Activated T-cell treated with anti-CD3 and anti-CD28 coated beads, Interleukin-2, amount 50 U/mL, for 24 hours (primary cell): ENCODE measurements around the gene KRTAP29-1.
"Not testable (repeated sequence)": the region's sequence is repeated elsewhere in the genome, so short reads cannot be mapped to it uniquely, and the experiment has no call there.

ENCODE experiments used
- DNase-seq: peaks from one replicate; pipeline ENCODE4 v3.0.0-alpha.2; 2020
- H3K27ac Mint-ChIP-seq: 2 replicates; pipeline ENCODE4 v1.8.0; 2020; ENCODE audit warnings: mild to moderate bottlenecking, mixed read lengths
- H3K27me3 Mint-ChIP-seq: 2 replicates; pipeline ENCODE4 v1.8.0; 2020; ENCODE audit warnings: mixed read lengths
- H3K36me3 Mint-ChIP-seq: 2 replicates; pipeline ENCODE4 v1.8.0; 2020; ENCODE audit warnings: low read depth, mixed read lengths
- H3K4me1 Mint-ChIP-seq: 2 replicates; pipeline ENCODE4 v1.8.0; 2020; ENCODE audit warnings: low read depth, mixed read lengths
- H3K4me3 Mint-ChIP-seq: 2 replicates; pipeline ENCODE4 v1.8.0; 2020; ENCODE audit warnings: mild to moderate bottlenecking, moderate library complexity, mixed read lengths
- H3K9me3 Mint-ChIP-seq: 2 replicates; pipeline ENCODE4 v1.8.0; 2020; ENCODE audit warnings: mixed read lengths

KRTAP29-1 gene

DNA sequence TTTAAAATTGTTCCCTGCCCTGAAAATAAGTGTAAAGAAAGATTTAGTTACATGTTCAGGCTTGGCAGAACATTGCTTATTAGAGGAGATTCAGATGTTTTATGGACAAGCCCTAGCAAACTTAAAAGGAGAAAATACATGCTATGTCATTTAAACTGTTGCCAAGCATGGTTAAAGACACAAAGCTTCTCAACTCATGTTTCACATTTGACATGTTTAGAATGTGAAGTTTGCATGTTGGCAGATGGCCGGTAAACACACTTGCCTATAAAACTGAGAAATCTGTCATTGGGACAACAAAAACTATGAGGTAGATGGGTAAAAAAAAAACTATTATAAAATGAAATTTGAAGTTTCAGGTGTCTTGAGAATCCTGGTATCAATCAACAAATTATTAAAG is 5.8 kb downstream of the KRTAP29-1 start:
- Mint-ChIP-seq H3K4me3 (no peak overlapping the region), H3K4me1 (peaks cover 6% of the 10 kb centered on the region), H3K27ac (no peak overlapping the region), H3K36me3 (no peaks in the 10 kb centered on the region), H3K9me3 (peaks cover 10% of the 10 kb centered on the region), H3K27me3 (no peaks in the 10 kb centered on the region)
- DNase-seq: no peak

DNA sequence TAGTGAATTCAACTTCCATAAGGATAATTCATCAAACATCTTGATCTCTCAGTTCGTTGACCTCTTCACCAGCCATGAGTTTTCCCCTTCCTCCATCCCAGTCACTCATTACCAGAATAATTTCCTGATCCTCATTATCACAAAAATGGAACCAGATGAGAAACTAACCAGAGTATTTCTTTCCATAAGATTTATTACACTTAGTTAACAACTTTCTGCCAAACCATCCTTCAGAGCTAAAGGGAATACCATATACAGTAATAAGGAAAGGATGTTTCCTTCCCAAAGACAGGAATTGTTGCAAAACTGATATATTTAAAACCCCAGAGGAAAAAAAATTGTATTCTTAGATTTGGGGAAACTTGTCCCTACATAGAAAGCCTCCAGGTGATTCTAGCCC is 8.6 kb downstream of the KRTAP29-1 start:
- Mint-ChIP-seq H3K4me1 (no peaks in the 10 kb centered on the region), H3K27me3 (no peaks in the 10 kb centered on the region), H3K36me3 (no peaks in the 10 kb centered on the region), H3K27ac (no peak overlapping the region), H3K4me3 (no peak overlapping the region), H3K9me3 (no peaks in the 10 kb centered on the region)
- no peak for DNase-seq

DNA sequence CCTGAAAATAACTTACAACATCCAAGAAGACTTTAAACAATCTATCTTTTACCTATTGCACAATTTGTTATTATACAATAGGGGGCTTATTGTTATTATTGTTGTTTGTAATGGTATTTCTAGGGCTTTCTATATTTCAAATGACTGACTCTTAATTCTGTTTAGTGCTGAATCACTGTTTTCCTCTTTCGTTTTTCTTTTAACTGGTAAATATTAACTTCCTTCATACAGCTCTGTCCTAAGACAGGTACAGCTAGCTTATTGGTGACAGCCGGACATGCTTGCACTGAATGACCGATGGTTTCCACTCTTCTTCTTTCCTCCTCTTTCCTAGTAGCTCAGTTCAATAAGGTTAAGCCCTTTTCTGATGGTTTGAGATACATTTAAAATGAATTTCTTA is 15.6 kb downstream of the KRTAP29-1 start:
- Mint-ChIP-seq H3K36me3 (no peaks in the 10 kb centered on the region), H3K4me3 (no peak overlapping the region), H3K9me3 (no peaks in the 10 kb centered on the region), H3K4me1 (peaks cover 15% of the 10 kb centered on the region), H3K27me3 (no peaks in the 10 kb centered on the region), H3K27ac (no peak overlapping the region)
- no peak for DNase-seq

DNA sequence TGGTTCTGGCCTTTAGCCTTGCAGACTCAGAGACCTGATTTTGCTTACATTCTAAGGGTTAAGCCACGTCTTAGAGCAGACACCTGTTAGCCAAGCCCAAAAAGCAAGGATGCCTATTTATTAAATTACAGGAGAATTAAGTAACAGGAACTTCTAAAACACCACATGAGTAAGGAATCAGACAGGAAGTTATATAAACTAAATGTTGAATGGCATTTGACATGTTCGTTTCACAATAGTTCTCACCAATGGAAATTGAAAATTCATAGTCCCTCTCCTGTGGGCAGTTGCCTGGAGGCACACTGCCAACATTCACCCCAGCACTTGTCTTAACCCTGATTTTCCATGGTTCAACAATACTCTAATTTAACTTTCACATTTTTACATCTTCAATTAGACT is 18.1 kb downstream of the KRTAP29-1 start:
- DNase-seq: no peak
- Mint-ChIP-seq H3K36me3 (no peaks in the 10 kb centered on the region), H3K9me3 (no peaks in the 10 kb centered on the region), H3K27me3 (no peaks in the 10 kb centered on the region), H3K4me3 (no peak overlapping the region), H3K27ac (no peak overlapping the region), H3K4me1 (peaks cover 15% of the 10 kb centered on the region)

DNA sequence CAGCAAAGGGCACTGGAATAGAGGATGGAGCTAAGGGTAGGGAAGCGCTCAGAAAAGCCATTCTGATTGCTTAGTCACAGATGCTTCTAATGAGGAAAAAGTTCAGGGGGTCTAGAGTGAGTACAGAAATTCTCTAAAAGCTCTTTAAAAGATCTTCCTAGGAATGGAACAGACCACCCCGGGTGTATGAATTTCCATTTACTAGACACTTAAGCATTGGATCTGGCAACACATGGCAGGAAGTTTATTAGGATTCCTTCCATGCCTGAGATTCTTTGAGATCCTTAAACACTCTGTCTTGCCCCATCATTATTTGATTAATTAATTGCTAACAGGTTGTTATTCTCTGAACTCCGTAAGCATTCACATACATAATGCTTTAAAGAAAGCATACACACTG is 18.6 kb downstream of the KRTAP29-1 start:
- Mint-ChIP-seq H3K36me3 (no peaks in the 10 kb centered on the region), H3K4me1 (peaks cover 15% of the 10 kb centered on the region), H3K27ac (no peak overlapping the region), H3K9me3 (no peaks in the 10 kb centered on the region), H3K27me3 (no peaks in the 10 kb centered on the region), H3K4me3 (no peak overlapping the region)
- DNase-seq: no peak

DNA sequence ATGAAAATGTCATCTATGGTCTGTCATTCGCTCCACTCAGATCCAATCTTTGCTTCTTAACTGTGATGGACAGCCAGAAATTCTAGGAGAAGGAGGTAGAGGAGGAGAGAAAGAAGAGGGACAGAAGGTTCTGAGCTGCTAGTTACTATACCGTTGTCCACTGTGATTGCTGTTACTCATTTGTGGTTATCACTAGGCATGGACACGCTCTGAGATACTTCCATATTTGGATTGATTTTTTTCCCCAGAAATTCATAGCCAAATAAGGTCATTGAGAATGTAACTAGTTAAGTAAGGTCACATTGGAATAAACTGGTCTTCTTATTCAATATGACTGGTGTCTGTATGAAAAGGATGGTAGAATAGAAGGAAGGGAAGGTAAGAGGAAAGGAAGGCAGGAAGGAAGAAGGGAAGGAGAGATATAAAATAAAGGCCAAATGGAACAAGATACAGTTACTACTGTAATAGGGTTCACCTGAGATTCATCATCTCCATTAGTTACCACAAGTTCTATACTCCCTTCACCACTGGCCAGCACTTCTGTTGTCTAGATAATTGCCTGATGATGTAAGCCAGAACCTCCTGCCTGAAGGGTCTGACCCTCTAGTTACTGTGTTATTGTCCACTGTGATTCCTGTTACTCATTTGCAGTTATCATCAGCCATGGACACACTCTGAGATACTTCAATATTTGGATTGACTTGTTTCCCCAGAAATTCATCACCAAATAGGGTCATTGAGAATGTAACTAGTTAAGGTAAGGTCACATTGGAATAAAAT is 24.3 kb downstream of the KRTAP29-1 start:
- no peak for DNase-seq
- H3K27ac Mint-ChIP-seq: no peak overlapping the region
- H3K36me3 Mint-ChIP-seq: no peaks in the 10 kb centered on the region
- H3K4me1 Mint-ChIP-seq: no peaks in the 10 kb centered on the region
- H3K9me3 Mint-ChIP-seq: no peaks in the 10 kb centered on the region
- peaks cover 21% of the 10 kb centered on the region for H3K27me3 Mint-ChIP-seq
- no peak overlapping the region for H3K4me3 Mint-ChIP-seq

DNA sequence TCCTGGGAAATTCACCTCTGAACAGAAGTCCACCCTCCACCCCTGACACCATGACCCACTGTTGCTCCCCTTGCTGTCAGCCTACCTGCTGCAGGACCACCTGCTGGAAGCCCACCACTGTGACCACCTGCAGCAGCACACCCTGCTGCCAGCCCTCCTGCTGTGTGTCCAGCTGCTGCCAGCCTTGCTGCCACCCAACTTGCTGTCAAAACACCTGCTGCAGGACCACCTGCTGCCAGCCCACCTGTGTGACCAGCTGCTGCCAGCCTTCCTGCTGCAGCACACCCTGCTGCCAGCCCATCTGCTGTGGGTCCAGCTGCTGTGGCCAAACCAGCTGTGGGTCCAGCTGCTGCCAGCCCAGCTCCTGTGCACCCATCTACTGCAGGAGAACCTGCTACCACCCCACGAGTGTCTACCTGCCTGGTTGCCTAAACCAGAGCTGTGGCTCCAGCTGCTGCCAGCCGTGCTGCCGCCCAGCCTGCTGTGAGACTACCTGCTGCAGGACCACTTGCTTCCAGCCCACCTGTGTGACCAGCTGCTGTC is 26.9 kb downstream of the KRTAP29-1 start, which contains the start of gene KRTAP9-7:
KRTAP9-7 (plus strand) TSS at position 51 of the 543 bp plus-strand sequence; CDS start at position 51, 0 bp downstream.
- H3K4me3 Mint-ChIP-seq, H3K9me3 Mint-ChIP-seq, H3K4me1 Mint-ChIP-seq, H3K27ac Mint-ChIP-seq, DNase-seq, H3K36me3 Mint-ChIP-seq: not testable (repeated sequence)
- H3K27me3 Mint-ChIP-seq: peaks cover 28% of the 10 kb centered on the region

DNA sequence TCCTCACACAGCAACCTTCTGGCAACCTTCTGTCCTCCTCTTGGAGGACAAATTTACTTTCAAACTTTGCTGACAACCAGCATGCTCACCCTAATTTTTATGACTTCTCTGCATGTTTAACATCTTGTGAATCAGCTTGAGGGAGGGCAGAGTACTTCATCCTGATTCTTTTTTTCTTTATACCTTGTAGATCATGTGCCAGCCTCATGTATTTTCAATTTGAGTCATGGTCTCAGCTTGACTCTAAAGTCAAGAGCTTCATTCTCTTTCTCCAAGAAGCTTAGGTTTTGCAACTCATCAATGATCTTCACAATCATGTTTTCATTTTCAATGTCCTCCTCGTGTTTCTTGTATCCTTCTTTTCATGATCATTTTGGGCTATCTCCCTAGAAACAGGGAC is 30.8 kb downstream of the KRTAP29-1 start:
- no peak overlapping the region for H3K4me3 Mint-ChIP-seq

DNA sequence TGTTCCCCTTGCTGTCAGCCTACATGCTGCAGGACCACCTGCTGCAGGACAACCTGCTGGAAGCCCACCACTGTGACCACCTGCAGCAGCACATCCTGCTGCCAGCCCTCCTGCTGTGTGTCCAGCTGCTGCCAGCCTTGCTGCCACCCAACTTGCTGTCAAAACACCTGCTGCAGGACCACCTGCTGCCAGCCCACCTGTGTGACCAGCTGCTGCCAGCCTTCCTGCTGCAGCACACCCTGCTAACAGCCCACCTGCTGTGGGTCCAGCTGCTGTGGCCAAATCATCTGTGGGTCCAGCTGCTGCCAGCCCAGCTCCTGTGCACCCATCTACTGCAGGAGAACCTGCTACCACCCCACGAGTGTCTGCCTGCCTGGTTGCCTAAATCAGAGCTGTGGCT is 31.3 kb downstream of the KRTAP29-1 start:
- H3K27ac Mint-ChIP-seq: not testable (repeated sequence)
- peaks cover 42% of the 10 kb centered on the region for H3K27me3 Mint-ChIP-seq

More for the DNA sequence above, 30.8 kb downstream of the KRTAP29-1 start:
- Mint-ChIP-seq H3K36me3 (no peaks in the 10 kb centered on the region), H3K27ac (no peak overlapping the region), H3K27me3 (peaks cover 41% of the 10 kb centered on the region), H3K4me1 (peaks cover 12% of the 10 kb centered on the region), H3K9me3 (no peaks in the 10 kb centered on the region)
- no peak for DNase-seq

DNA sequence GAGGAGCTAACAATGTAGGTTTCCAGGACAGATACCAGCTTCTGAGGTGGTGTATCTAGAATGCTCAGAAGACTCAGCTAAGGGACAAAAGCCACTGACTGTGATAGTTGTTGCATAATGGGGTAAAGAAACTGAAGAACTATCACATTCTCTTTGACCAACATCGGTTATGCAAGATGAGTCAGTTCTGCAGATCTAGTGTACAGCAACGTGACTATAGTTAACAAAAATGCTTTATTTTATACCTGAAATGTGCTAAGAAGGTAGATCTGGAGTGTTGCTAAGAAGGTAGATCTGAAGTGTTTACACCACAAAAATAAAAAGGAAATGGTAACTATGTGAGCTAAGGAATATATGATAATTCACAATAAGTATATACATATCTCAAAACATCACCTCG is 34.9 kb downstream of the KRTAP29-1 start:
- no peaks in the 10 kb centered on the region for H3K9me3 Mint-ChIP-seq
- H3K27me3 Mint-ChIP-seq: peaks cover 40% of the 10 kb centered on the region
- peaks cover 12% of the 10 kb centered on the region for H3K4me1 Mint-ChIP-seq
- no peak overlapping the region for H3K27ac Mint-ChIP-seq
- no peak for DNase-seq
- no peaks in the 10 kb centered on the region for H3K36me3 Mint-ChIP-seq
- no peak overlapping the region for H3K4me3 Mint-ChIP-seq

More for the DNA sequence above, 31.3 kb downstream of the KRTAP29-1 start:
- not testable (repeated sequence) for H3K4me3 Mint-ChIP-seq, H3K36me3 Mint-ChIP-seq, H3K9me3 Mint-ChIP-seq, DNase-seq
- H3K4me1 Mint-ChIP-seq: peaks cover 12% of the 10 kb centered on the region

DNA sequence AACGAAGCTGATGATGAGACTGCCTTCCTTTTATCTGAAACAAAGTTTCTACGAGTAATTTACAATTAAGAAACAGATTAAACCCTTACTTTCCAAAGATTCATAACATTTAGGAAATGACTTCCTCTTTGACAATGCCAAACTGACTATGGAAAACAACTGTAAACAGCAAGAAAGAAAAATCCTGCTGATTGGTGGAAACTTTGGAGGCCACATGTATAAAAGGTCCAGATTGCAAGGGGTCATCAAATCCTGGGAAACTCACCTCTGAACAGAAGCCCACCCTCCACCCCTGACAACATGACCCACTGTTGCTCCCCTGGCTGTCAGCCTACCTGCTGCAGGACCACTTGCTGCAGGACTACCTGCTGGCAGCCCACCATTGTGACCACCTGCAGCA is 37.6 kb downstream of the KRTAP29-1 start, which contains the start of gene KRTAP9-6:
KRTAP9-6 (plus strand) TSS at position 301 of the 400 bp plus-strand sequence; CDS start at position 301, 0 bp downstream.
- Mint-ChIP-seq H3K27ac (no peak within 1 kb of the TSS), H3K4me3 (no peak within 1 kb of the TSS)

DNA sequence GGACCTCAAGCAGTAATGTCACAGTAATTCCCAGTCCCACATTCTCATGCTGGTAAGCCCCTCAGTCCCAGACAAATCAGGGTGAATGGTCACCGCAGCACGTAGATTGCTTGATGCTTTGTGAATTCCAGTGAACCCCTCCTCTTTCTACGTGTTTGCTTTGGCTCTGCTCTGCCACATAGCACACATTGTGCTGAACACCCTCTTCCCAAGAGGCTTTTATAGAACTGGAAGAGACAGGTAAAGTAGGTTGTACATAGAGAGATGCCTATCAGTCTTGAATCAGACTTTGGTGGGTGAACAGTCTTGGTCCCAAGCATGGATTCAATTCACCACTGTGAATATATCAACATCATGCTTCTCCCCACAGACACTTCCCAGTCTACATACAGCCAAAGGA is 38.1 kb downstream of the KRTAP29-1 start:
- H3K27me3 Mint-ChIP-seq: peaks cover 50% of the 10 kb centered on the region

More for the DNA sequence above, 37.6 kb downstream of the KRTAP29-1 start, which contains the start of gene KRTAP9-6:
- DNase-seq: no peak
- H3K27me3 Mint-ChIP-seq: peaks cover 47% of the 10 kb centered on the region
- no peaks in the 10 kb centered on the region for H3K9me3 Mint-ChIP-seq
- H3K4me1 Mint-ChIP-seq: no peaks in the 10 kb centered on the region
- H3K36me3 Mint-ChIP-seq: no peaks in the 10 kb centered on the region

DNA sequence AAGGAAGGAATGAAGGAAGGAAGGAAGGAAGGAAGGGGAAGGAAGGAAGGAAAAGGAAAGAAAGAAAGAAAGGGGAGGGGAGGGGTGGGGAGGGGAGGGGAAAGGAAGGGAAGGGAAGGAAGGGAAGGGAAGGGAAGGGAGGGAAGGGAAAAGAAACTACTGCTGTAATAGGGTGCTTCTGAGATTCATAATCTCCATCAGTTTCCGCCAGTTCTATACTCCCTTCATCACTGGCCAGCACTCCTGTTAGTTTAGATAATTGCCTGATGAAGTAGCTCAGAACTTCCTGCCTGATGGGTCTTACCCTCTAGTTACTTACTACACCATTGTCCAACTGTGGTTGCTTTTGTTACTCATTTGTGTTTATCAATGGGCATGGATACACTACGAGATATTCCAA is 39.4 kb downstream of the KRTAP29-1 start:
- peaks cover 56% of the 10 kb centered on the region for H3K27me3 Mint-ChIP-seq
- H3K27ac Mint-ChIP-seq: no peak overlapping the region
- H3K4me3 Mint-ChIP-seq: no peak overlapping the region
- no peaks in the 10 kb centered on the region for H3K4me1 Mint-ChIP-seq
- DNase-seq: no peak
- no peaks in the 10 kb centered on the region for H3K36me3 Mint-ChIP-seq
- no peaks in the 10 kb centered on the region for H3K9me3 Mint-ChIP-seq

More for the DNA sequence above, 38.1 kb downstream of the KRTAP29-1 start:
- H3K4me1 Mint-ChIP-seq: no peaks in the 10 kb centered on the region
- DNase-seq: no peak
- no peaks in the 10 kb centered on the region for H3K36me3 Mint-ChIP-seq
- no peak overlapping the region for H3K27ac Mint-ChIP-seq
- H3K9me3 Mint-ChIP-seq: no peaks in the 10 kb centered on the region
- H3K4me3 Mint-ChIP-seq: no peak overlapping the region

DNA sequence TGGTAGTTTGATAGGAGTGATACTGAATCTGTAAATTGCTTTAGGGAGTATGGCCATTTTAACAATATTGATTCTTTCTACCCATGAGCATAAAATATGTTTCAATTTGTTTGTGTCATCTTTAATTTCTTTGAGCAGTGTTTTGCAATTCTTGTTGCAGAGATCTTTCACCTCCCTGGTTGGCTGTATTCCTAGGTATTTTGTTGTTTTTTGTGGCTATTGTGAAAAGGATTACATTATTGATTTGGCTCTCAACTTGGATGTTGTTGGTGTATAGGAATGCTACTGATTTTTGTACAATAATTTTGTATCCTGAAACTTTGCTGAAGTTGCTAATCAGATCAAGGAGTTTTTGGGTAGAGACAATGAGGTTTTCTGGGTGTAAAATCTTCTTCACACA is 44.2 kb downstream of the KRTAP29-1 start:
- H3K27me3 Mint-ChIP-seq: peaks cover 40% of the 10 kb centered on the region
- no peak overlapping the region for H3K4me3 Mint-ChIP-seq
- H3K27ac Mint-ChIP-seq: no peak overlapping the region
- H3K36me3 Mint-ChIP-seq: no peaks in the 10 kb centered on the region
- H3K4me1 Mint-ChIP-seq: no peaks in the 10 kb centered on the region
- no peaks in the 10 kb centered on the region for H3K9me3 Mint-ChIP-seq
- DNase-seq: no peak

DNA sequence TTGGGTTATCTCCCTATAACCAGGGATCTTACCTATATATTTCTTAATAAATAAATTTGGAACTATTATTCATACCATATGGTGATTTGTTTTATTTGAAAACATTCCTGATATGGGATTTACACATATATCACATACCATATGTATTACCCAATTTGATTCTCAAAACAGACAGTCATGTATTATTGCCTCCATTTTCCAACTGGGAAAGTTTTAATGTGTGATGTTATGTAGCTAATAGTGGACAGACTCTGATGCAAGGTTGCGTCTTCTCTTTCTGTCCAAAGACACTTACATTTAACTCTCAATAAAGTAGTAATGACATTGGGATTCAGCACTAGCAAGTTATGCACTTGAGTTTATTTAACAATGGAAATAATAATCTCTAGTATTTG is 46.4 kb downstream of the KRTAP29-1 start:
- no peak overlapping the region for H3K4me3 Mint-ChIP-seq

More for the DNA sequence above, 46.4 kb downstream of the KRTAP29-1 start:
- Mint-ChIP-seq H3K27me3 (peaks cover 43% of the 10 kb centered on the region), H3K4me1 (no peaks in the 10 kb centered on the region), H3K9me3 (no peaks in the 10 kb centered on the region), H3K27ac (no peak overlapping the region), H3K36me3 (no peaks in the 10 kb centered on the region)
- no peak for DNase-seq
